GM12872 (cell line): ENCODE results near the gene SPRED2.

Experiments used
- TF ChIP-seq, protein P1 (sequence below): IDR thresholded peaks from 3 replicates; pipeline ENCODE4 v1.5.1; 2011; ENCODE audit warnings: low read depth, mild to moderate bottlenecking, low read length, moderate library complexity; ENCODE audit not compliant: insufficient read depth

SPRED2 gene

DNA sequence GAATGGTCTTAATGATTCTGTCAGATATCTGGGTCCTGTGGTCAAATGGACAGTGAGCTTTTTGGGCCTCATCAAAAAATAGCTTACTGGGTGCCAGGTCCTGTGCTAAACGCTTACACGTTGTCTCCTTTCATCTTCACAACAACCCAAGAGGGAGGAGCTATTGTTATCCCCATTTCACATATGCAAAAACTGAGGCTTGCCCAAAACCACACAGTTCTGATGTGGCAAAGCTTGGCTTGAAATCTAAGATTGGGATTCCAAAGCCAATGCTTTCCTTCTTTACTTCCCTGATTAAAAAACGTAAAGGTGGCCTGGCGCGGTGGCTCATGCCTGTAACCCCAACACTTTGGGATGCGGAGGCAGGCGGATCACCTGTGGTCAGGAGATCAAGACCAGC lies 135.4 kb downstream of the SPRED2 start:
- TF ChIP-seq, protein P1, sequence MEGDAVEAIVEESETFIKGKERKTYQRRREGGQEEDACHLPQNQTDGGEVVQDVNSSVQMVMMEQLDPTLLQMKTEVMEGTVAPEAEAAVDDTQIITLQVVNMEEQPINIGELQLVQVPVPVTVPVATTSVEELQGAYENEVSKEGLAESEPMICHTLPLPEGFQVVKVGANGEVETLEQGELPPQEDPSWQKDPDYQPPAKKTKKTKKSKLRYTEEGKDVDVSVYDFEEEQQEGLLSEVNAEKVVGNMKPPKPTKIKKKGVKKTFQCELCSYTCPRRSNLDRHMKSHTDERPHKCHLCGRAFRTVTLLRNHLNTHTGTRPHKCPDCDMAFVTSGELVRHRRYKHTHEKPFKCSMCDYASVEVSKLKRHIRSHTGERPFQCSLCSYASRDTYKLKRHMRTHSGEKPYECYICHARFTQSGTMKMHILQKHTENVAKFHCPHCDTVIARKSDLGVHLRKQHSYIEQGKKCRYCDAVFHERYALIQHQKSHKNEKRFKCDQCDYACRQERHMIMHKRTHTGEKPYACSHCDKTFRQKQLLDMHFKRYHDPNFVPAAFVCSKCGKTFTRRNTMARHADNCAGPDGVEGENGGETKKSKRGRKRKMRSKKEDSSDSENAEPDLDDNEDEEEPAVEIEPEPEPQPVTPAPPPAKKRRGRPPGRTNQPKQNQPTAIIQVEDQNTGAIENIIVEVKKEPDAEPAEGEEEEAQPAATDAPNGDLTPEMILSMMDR: no peak

DNA sequence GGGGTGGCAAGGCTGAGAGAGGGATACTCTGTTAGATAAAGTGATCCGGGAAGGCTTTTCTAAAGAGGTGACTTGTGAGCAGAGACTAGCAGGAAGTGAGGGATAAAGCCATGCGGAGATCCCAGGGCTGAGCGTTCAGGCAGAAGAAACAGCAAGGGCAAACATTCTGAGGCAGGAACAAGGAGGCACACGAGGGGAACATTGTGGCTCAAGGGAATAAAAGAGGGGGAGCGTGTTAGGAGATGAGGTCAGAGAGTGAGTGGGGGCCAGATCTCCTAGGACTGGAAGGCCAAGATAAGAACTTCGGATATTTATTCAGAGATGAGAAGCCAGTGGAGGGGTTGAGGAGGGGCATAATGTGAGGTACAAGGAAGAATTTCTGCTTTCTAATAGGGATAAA lies 137.7 kb downstream of the SPRED2 start:
- TF ChIP-seq, protein P1: no peak

DNA sequence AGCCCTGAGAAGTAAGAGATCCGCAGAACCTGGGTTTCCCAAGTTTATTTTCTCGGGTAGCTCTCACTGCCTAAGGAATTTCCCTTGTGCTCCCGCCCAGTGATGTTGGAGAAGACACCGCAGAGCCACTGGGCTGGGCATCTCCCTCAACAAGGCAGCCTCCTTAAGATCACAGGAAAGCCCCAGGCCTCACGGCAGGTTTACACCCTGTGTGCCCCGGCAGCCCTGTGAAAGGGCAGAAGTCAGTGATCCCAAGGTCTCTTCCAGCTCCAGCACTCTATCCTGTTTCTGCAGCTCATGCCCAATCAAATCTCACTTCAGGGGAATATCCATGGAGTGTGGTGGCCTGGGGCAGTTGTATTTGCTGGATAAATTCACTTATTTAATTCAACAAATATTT lies 138.3 kb downstream of the SPRED2 start:
- TF ChIP-seq, protein P1: no peak

DNA sequence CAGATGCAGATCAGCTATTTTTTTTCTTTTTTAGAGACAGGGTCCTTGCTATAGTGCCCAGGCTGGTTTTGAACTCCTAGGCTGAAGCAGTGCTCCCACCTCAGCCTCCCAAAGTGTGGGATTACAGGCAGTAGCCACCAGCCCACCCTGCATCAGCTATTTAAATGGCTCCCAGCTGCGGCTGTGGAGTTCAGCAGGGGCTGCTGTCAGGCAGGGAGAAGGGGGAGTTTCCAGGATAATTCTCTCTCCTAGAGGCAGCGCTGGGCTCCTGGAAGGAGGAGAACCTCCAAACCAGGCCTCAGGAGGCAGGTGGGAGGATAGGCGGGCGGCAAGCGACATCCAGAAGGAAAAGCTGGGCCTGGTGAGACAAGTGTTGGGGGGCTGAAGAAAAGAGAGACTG lies 139.0 kb downstream of the SPRED2 start:
- TF ChIP-seq, protein P1: no peak

DNA sequence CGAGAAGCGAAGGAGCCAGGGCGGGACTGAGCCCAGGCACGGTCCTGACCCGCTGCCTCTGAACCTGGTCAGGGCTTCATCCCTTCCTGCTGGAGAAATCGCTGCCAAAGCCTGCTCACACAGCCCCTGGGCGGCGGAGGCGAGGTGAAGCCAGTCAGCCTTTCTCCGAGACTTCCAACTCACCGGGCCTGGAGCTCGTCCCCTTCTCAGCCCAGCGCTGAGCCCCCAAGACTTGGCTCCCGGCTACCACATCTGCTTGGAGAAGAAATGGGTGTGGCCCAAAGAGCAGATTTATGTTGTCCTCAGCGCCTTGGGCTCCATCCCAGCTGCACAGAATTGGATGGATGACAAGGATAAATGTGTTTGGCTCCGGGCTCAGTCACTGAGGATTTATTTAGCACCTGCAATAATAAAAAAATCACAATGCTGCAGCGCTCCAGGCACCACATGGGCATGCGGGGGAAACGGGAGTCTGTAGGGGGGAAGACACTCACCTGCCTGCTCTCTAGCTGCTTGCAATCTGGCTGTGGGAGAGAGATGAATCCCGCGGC lies 139.9 kb downstream of the SPRED2 start:
- TF ChIP-seq, protein P1: no peak

DNA sequence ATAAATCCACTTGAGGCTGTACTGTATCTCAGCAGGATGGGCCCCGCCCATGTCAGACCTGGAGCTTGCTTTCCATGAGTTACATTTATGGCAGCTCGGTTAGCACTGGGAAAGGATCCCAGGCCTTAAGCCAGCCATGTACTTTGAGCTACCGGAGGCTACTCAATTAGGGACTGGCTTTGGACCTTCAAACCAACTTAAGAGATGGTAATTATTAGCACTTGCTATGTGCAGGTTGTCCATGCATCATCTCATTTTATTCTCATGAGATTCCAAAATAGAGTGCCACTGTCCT lies 140.3 kb downstream of the SPRED2 start:
- TF ChIP-seq, protein P1: no peak

DNA sequence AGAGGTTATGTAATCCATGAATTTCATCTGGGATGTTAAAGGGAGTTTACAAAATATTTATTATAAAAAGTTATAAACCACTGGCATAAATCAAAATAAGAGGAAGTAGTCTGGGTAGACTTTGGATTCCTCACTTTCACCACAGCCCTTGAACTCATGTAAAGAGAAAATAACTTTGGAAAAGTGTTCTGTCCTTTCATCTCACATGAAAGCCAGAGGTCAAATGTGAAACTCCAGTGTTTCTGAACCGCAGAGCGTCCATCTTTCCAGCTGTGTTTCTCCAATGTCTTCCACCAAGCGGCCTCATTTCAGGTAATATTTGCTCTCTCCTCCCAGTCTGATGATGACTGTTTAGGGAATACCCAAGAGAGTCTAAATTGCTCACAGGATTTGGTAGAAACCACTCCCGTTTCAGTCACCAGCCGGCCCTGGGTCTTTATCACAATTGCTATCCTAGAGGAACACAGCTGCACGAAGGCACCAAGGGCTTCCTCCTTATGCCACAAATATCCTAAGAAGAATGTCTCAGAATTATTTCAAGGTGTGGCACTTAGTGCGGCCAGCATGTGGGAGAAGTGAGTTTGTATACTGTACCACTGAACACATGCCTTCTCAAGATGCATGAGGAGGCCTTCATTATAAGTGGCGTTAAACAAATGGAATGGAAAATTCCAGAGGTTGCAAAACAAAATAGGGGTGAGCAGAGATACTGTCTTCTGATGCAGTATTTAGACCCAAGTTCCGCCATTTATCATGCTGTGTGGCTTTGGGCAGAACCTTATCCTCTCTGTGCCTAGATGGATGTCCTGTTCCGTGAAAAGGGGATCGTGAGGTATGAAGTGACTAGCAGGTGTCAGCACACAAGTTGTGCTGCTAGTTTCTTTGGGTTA lies 140.9 kb downstream of the SPRED2 start:
- TF ChIP-seq, protein P1: no peak
